Ovary (tissue), 9 donors: ENCODE data around the gene RALGPS2. TPM values are rescaled to one million over a fixed set of nuclear protein-coding genes. Genes with fewer than 3 reads are reported as not detected.
"Not testable (repeated sequence)": the region's sequence is repeated elsewhere in the genome, so short reads cannot be mapped to it uniquely, and the experiment has no call there.

Experiments
- DNase-seq, 5 donors: peaks; one replicate each; pipeline ENCODE4 v3.0.0-alpha.2; 2019 to 2020
- H3K27ac ChIP-seq, 2 donors: fragments of 200-600 bp; one replicate each; pipeline versions ENCODE4 v1.5.1 to v1.8.0; 2019 to 2022
- H3K27me3 ChIP-seq: fragments of 200-600 bp; one replicate; pipeline ENCODE4 v1.8.0; 2022
- H3K36me3 ChIP-seq: fragments of 200-600 bp; sonication (generic); one replicate; pipeline ENCODE4 v1.5.1; 2019
- H3K4me1 ChIP-seq: one replicate; pipeline ENCODE4 v1.8.1; 2013; ENCODE audit warnings: mild to moderate bottlenecking, moderate library complexity; ENCODE audit not compliant: insufficient read depth
- H3K4me3 ChIP-seq: fragments of 200-600 bp; sonication (generic); one replicate; pipeline ENCODE4 v1.5.1; 2017
- H3K9me3 ChIP-seq, 2 donors: fragments of 200-600 bp in 1 of 2; sonication (generic) in 1 of 2; one replicate each; pipeline versions ENCODE4 v1.5.1 to v1.8.1; 2013 to 2019; ENCODE audit warnings: mild to moderate bottlenecking in 1 of 2, moderate library complexity in 1 of 2
- CTCF ChIP-seq, 3 donors: fragments of 450-650 bp in 2 of 3; fragments of 200-600 bp in 1 of 3; IDR thresholded peaks; one replicate each; pipeline versions ENCODE4 v1.5.1 to v1.8.0; 2016 to 2022; ENCODE audit warnings: antibody characterized with exemption in 3 of 3, mild to moderate bottlenecking in 1 of 3
- EP300 ChIP-seq: sonication (generic); formaldehyde crosslinking; IDR thresholded peaks from one replicate; pipeline ENCODE4 v1.6.1; 2017; ENCODE audit warnings: antibody characterized with exemption
- POLR2A ChIP-seq: fragments of 450-650 bp; IDR thresholded peaks from one replicate; pipeline ENCODE4 v1.6.1; 2017; ENCODE audit warnings: antibody characterized with exemption, mild to moderate bottlenecking, moderate library complexity
- WGBS, 3 donors: extraction: QIAGEN DNeasy Blood & Tissue Kit in 1 of 3; methylation state at CpG; one replicate each; pipeline versions ENCODE4 v1.1.5 to v1.1.7; 2013 to 2017; 5-methylcytosine and 5-hydroxymethylcytosine counted together
- intact Hi-C, 4 donors: fragments of 100-400 bp; cut with DNase I; formaldehyde crosslinking; loops; one replicate each; pipeline versions ENCODE4 v1.11.0 to v1.15.1; 2022 to 2023
- polyA plus RNA-seq, 2 donors: library from polyadenylated mRNA; stranded (reverse); fragments of 200-250 nt in 1 of 2; fragments of 350-450 nt in 1 of 2; fragmentation: Illumina TruSeq in 1 of 2; extraction: RNeasy Lipid Tissue Mini Kit (QIAGEN cat#74804) in 1 of 2; gene quantifications; one replicate each; pipeline ENCODE4 v1.2.3, GENCODE V29; 2013 to 2014
- total RNA-seq, 7 donors: library from RNA; depleted of rRNA in 2 of 7; stranded (reverse); fragments of >200 nt in 2 of 7; fragmentation: NEBNext Ultra II Directional in 3 of 7; extraction: Animal tissue kit (Norgen Biotek cat#: 25700) in 3 of 7; gene quantifications; one replicate each; pipeline versions ENCODE4 v1.1.0 to v1.2.4, GENCODE V29; 2016 to 2023
- donor health status: DM: no; HTN: no; CAD: no; lungs with moderate emphysema.
- donor health status: DM: no; HTN: no; CAD: no.
- donor health status: Bipolar disorder and iron deficiency.
- donor health status: DM: yes; HTN: yes; CAD: no.
- donor health status: DM: no; HTN: no; CAD: no.
- donor health status: DM: yes; HTN: yes; CAD: no.

Gene RALGPS2
- total and polyA plus RNA-seq, 9 donors = 6.4 to 43.4 (median 25.0) TPM

- 97% methylated on average over 2 of the region's 2 CpGs for WGBS, 3 donors
Measured at GRCh38 chr1:178746345-178746744, 21.3 kb downstream of the RALGPS2 start.

GRCh38 chr1:178747361-178747760 is 22.3 kb downstream of the RALGPS2 start:
- H3K4me3 ChIP-seq, H3K27me3 ChIP-seq, H3K9me3 ChIP-seq, H3K4me1 ChIP-seq, DNase-seq, H3K36me3 ChIP-seq, H3K27ac ChIP-seq, intact Hi-C loops: not testable (repeated sequence)
- 97 to 99% (median 97%) methylated on average over 3 of the region's 3 CpGs for WGBS, 3 donors

More at GRCh38 chr1:178746345-178746744, 21.3 kb downstream of the RALGPS2 start:
- no peaks in the 10 kb centered on the region for H3K4me1 ChIP-seq
- TF ChIP-seq EP300 (no peak), CTCF (IDR thresholded peaks at IDR 0.05) (no peak), POLR2A (no peak)
- no peaks in the 10 kb centered on the region for H3K36me3 ChIP-seq
- H3K27ac ChIP-seq = no peak overlapping the region
- intact Hi-C loops = no loop called here
- H3K27me3 ChIP-seq = no peaks in the 10 kb centered on the region
- H3K9me3 ChIP-seq = no peaks in the 10 kb centered on the region
- no peak for DNase-seq
- H3K4me3 ChIP-seq = no peak overlapping the region

- intact Hi-C loops = loop anchor here in 1 of 4 donors (5.0 kb wide), 1 partner anchor 207 kb away; no protein-coding TSS in a partner anchor
- Histone ChIP-seq H3K4me3 (no peak overlapping the region), H3K9me3 (no peaks in the 10 kb centered on the region), H3K36me3 (no peaks in the 10 kb centered on the region), H3K27me3 (no peaks in the 10 kb centered on the region), H3K27ac (no peak overlapping the region), H3K4me1 (no peaks in the 10 kb centered on the region)
- DNase-seq = no peak
- TF ChIP-seq EP300 = no peak
- no peak for TF ChIP-seq CTCF (IDR thresholded peaks at IDR 0.05)
- no peak for TF ChIP-seq POLR2A
- 90 to 95% (median 95%) methylated on average over 5 of the region's 5 CpGs for WGBS, 3 donors
Measured at GRCh38 chr1:178749581-178750166, 24.6 kb downstream of the RALGPS2 start.

GRCh38 chr1:178751046-178751445 is 26.0 kb downstream of the RALGPS2 start:
- intact Hi-C loops = loop anchor here in 1 of 4 donors (5.0 kb wide), 1 partner anchor 209 kb away; no protein-coding TSS in a partner anchor
- 80 to 87% (median 81%) methylated on average over 4 of the region's 4 CpGs for WGBS, 3 donors

More at GRCh38 chr1:178751046-178751445, 26.0 kb downstream of the RALGPS2 start:
- Histone ChIP-seq H3K27ac (no peak overlapping the region), H3K36me3 (no peaks in the 10 kb centered on the region), H3K9me3 (no peaks in the 10 kb centered on the region), H3K4me1 (no peaks in the 10 kb centered on the region), H3K4me3 (no peak overlapping the region), H3K27me3 (no peaks in the 10 kb centered on the region)
- no peak for DNase-seq
- TF ChIP-seq EP300 = no peak
- TF ChIP-seq CTCF (IDR thresholded peaks at IDR 0.05) = no peak
- no peak for TF ChIP-seq POLR2A
